ENCODE data around the gene STAC.

DNA sequence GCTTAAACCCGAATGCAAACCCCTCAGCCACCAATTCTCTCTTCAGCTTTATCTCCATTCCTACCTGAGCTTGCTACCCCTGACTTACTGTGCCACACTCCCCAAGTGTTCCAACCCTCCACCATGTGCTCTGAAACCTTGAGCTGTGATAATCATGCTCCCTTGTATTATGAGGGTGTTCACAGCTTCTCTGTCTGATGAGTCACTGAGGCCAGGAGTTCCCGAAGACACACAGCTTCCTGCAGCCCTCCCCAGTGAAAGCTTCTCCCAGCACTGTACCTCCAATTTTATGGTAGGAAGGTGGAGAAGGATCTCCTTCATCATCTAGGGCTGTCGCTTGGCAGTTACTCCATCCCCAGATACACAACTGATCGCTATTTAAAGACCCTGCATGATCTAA is 24.9 kb downstream of the STAC start:
- TF ChIP-seq, protein P1, sequence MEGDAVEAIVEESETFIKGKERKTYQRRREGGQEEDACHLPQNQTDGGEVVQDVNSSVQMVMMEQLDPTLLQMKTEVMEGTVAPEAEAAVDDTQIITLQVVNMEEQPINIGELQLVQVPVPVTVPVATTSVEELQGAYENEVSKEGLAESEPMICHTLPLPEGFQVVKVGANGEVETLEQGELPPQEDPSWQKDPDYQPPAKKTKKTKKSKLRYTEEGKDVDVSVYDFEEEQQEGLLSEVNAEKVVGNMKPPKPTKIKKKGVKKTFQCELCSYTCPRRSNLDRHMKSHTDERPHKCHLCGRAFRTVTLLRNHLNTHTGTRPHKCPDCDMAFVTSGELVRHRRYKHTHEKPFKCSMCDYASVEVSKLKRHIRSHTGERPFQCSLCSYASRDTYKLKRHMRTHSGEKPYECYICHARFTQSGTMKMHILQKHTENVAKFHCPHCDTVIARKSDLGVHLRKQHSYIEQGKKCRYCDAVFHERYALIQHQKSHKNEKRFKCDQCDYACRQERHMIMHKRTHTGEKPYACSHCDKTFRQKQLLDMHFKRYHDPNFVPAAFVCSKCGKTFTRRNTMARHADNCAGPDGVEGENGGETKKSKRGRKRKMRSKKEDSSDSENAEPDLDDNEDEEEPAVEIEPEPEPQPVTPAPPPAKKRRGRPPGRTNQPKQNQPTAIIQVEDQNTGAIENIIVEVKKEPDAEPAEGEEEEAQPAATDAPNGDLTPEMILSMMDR (IDR thresholded peaks at IDR 0.05; ENCODE audit: insufficient read depth, low read length), result no peak
- no peak for TF ChIP-seq SPI1 (IDR thresholded peaks at IDR 0.05; ENCODE audit: borderline replicate concordance, low read depth)
